Measurements from ENCODE around the gene FAHD2A.

DNA sequence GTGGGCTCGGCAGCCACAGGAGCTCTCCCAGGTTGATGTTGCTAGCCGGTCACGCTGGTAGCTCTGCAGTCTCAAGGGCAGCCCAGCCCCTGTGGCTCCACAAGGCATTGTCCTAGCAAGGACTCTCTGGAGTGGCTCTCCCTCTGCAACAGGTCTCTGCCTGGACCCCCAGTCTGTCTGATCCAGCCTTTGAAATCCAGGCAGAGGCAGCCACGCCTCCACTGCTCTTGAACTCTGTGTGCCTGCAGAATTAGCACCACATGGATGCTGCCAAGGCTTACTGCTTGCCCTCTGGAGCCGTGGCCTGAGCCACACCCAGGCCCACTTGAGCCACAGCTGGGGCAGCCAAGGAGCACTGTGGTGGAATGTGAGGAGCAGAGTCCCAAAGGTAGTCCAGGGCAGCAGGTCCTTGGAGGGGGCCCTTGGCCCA is 43.0 kb upstream of the FAHD2A start:
- no peak for TF ChIP-seq ZNF274 (IDR thresholded peaks at IDR 0.05; ENCODE audit: low read depth, low read length)
- TF ChIP-seq YY1 (IDR thresholded peaks at IDR 0.05; ENCODE audit: insufficient read depth, insufficient read length), result no peak
- no peak for TF ChIP-seq SUZ12 (IDR thresholded peaks at IDR 0.05; ENCODE audit: extremely low read depth, insufficient read depth, insufficient read length)

Measured in NT2/D1 (cell line).